WTC11 (cell line): ENCODE results near the gene SGCA.

Experiments used
- ATF1 ChIP-seq: sonication (generic); formaldehyde crosslinking; IDR thresholded peaks from 2 replicates; pipeline ENCODE4 v1.8.1; 2023; ENCODE audit warnings: mild to moderate bottlenecking, moderate library complexity, missing genetic modification reagents
- CTCF ChIP-seq: fragments of 200-600 bp; IDR thresholded peaks from 2 replicates; pipeline ENCODE4 v1.8.0; 2022; ENCODE audit warnings: antibody characterized with exemption
- IRF2 ChIP-seq: sonication (generic); formaldehyde crosslinking; IDR thresholded peaks from 2 replicates; pipeline ENCODE4 v1.8.0; 2022; ENCODE audit warnings: low read depth, missing genetic modification reagents, borderline replicate concordance
- MYBL2 ChIP-seq: sonication (generic); formaldehyde crosslinking; IDR thresholded peaks from 2 replicates; pipeline ENCODE4 v1.8.1; 2023; ENCODE audit warnings: mild to moderate bottlenecking, moderate library complexity, missing genetic modification reagents
- NR2C2 ChIP-seq: sonication (generic); formaldehyde crosslinking; IDR thresholded peaks from 2 replicates; pipeline ENCODE4 v1.8.0; 2022; ENCODE audit warnings: mild to moderate bottlenecking, missing genetic modification reagents
- TCF7 ChIP-seq: sonication (generic); formaldehyde crosslinking; IDR thresholded peaks from 2 replicates; pipeline ENCODE4 v1.8.0; 2022; ENCODE audit warnings: mild to moderate bottlenecking, low read depth, missing genetic modification reagents, moderate library complexity
- ZSCAN18 ChIP-seq: fragments of 250-450 bp; sonication (Bioruptor Pico); IDR thresholded peaks from 2 replicates; pipeline ENCODE4 v2.1.2; 2022; ENCODE audit warnings: mild to moderate bottlenecking, moderate library complexity

GRCh38 chr17:50165466-50165865 is 339 bp upstream of the SGCA start:
- TF ChIP-seq MYBL2 (CRISPR knock-in tag) = no peak
- TF ChIP-seq CTCF = no peak
- no peak for TF ChIP-seq ATF1 (CRISPR knock-in tag)
- TF ChIP-seq TCF7 (CRISPR knock-in tag) = no peak
- TF ChIP-seq ZSCAN18 (CRISPR knock-in tag) = no peak
- TF ChIP-seq IRF2 (CRISPR knock-in tag) = no peak
- no peak for TF ChIP-seq NR2C2 (CRISPR knock-in tag)
